Stimulated activated CD4-positive, alpha-beta T cell treated with anti-CD3 and anti-CD28 coated beads, Interleukin-2, amount 100 ng/mL, for 4 hours (primary cell): Measurements from ENCODE around the gene DENND1A.

Experiments used
- DNase-seq: peaks from one replicate; pipeline ENCODE4 v3.0.0-alpha.2; 2020; ENCODE audit warnings: low read depth

Gene DENND1A

GRCh38 chr9:123487944-123488548 is 441.9 kb downstream of the DENND1A start:
- DNase-seq, result no peak

DNA sequence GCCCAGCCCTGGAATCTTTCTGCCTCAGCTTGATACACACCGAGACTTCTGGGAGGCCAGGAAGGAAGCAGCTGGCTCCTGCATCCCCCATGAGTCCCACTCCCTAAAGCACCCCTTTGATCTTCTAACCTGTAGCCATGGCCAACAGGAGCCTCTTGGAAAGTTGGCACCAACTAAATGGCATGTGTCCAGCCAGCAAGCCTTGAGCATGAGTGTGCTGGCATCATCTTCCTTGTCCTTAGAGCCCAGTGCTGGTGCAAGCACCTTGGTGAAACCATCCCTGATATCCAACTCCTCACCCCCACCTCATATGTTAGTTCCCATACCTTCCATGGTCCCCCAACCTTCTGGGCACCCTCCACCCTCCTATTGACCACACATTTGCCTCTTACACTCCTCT is 443.5 kb downstream of the DENND1A start:
- DNase-seq, result no peak

DNA sequence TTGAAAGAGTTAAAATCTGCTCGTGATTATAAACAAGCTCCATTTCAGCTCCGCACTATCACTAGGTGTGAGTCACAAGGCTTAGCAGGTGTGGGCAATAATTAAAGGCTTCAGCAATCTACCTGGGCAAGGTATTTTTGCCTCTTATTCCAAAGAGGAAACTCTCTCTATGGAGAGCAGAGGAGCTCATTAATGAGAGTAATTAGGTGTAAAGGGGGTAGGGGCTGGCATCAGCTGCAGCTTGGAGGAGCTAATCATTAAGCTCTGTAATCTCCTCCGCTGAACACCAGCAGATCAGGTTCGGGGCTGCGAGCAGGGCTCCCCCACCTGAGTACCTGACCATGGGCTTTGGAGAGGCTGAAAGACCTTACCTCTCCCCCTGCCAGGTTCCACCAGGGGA is 444.7 kb downstream of the DENND1A start:
- no peak for DNase-seq

- DNase-seq, result no peak
Measured at GRCh38 chr9:123484130-123484529, 445.8 kb downstream of the DENND1A start.

- DNase-seq, result no peak
Measured at GRCh38 chr9:123483191-123483803, 446.6 kb downstream of the DENND1A start.

GRCh38 chr9:123482295-123482968 is 447.5 kb downstream of the DENND1A start:
- no peak for DNase-seq

DNA sequence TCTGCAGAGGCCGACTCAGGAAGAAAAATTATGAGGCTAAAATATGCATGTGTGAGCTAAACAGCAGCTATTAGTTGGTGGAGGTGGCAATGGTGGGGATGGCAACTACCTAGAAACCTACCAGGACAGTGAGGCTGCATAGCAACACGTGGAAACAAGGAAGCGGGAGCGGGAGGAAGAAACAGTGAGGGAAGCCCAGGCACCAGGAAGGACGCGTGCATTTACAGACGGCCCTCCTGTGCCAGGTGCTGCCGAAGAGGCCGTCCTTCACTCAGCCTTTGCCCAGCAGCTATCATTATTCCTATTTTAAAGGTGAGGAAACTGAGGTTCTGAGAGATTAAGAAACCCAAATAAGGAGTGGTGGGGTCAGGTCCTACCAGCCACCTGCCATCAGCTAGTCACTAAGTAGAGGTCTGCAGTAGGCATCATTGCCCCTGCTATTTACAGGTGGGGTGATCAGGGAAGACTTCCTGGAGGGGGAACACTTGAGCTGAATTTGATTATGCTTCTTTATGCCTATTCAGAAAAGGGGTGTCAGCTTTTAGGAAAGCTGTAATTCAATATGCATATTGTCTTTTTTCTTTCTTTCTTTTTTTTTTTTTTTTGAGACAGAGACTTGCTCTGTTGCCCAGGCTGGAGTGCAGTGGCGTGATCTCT is 448.6 kb downstream of the DENND1A start:
- DNase-seq, result no peak

DNA sequence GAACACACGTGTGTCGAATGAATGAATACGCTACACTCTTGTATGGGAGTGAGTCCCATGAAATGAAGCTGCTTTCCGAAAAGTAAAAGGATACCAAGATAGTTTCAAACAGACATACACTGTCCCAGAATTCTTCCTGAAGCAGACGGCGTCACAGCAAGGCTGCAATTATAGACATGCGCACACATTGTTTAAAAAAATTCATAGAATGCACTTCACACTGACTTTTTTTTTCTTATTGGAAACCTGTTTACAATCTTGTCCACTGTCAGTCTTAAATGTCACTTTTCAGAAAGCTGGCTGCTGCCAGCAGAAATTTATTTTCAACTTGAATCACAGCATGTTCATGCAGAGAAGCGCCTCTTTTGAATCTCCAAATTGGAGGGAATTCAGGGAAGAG is 449.1 kb downstream of the DENND1A start:
- no peak for DNase-seq

GRCh38 chr9:123480096-123480495 is 449.8 kb downstream of the DENND1A start:
- no peak for DNase-seq

GRCh38 chr9:123478967-123479602 is 450.8 kb downstream of the DENND1A start:
- DNase-seq, result no peak

GRCh38 chr9:123478160-123478559 is 451.8 kb downstream of the DENND1A start:
- DNase-seq, result no peak

- no peak for DNase-seq
Measured at GRCh38 chr9:123475407-123475806, 454.5 kb downstream of the DENND1A start.

DNA sequence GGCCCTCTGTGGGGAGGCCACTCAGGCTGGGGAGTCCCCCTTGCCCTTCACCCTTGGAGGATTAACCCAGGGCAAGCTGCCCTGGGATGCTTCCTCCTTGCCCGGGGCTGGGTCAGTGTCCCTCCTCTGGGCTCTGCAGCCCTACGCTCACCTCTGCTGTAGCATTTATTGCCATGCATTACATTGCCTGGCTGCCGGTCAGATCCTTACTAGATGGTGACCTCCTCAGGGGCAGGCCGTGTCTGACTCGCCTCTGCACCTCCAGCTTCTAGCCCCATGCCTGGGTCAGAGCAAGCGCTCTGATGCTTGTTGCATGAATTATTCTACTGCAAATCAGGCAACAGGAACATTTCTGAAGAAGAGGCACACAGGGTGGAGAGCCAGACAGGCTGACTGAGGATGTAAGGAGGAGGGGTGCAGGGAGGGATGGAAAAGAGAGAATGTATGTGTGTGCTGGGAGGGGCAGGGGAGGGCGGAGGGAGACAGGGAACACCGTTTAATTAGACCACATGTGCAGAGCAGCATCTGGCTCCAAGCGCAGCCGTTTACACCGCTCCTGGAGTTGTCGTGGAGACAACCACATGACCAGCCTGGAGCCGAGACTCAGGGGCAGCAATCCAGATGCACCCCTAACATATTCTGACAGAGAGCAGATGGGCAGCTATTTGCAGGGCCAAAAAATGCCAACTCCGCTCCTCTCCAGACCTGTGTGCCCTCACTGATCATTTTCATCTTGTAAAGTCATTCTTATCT is 456.9 kb downstream of the DENND1A start:
- no peak for DNase-seq

- DNase-seq, result no peak
Measured at GRCh38 chr9:123471843-123472570, 457.9 kb downstream of the DENND1A start.

DNA sequence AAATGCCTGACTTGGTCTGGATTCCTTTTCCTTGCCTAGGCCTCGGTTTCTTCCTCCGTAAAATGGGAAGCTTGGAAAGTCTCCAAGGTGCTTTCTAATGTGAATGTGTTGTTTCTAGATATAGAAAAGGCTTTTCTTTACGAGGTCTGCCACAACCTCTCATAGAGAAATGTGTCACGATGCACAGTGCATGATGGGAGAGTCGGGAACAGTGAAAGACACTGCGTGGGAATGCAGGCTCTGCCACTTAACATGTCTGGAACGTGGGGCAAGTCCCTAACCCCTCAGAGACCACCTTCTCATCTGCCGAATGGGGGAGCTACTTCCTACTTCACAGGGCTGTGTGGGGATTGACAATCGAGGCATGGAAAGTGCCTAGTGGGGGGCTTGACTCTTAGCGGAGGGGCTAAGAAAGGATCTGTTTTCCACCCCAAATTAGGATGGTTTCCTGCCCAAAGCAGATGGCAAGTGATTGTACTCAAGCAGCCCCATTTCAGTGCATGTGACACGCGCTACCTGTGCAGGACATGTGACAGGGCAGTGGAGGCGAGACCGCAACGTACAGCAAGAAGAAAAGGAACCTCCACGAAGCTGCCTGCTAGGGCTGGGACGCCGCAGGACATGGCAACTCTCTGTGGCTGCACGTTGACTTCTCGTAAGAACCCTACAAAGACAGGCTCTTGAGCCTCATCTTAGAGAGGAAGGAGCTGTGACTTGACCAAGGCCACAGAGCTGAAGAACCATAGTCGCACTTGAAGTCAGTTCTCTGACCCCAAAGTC is 458.7 kb downstream of the DENND1A start:
- no peak for DNase-seq

DNA sequence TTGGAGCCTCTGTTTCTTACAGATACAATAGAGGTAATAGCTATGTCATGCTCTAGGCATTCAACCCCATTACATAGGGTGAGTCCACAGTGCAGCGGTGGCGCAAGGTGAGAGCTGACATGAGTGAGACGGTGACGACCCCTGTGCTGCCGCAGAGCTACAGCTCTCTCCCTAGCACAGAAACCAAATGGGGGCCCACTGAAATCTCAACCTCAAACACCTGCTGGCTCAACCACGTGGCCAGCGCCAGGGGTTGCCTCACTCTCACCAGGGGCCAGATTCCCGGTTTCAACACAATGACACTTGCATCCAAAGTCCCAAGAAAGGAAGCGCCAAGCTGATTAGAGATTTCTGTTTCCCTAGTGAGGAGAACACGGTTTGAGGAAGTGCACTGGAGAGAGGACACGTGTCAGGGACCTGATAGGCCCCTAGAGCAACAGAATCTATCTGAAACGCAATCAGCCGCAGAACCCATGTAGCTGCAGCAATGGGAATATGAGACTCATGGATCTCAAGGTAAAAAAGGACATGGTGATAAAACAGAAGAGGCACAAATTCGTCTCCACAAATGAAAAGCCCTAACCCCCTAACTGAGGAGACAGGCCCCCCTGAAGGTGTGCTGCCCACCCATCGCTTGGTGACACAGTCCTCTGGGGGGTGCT is 459.7 kb downstream of the DENND1A start:
- no peak for DNase-seq

- DNase-seq, result no peak
Measured at GRCh38 chr9:123469282-123469681, 460.6 kb downstream of the DENND1A start.

GRCh38 chr9:123468541-123468940 is 461.4 kb downstream of the DENND1A start:
- no peak for DNase-seq

GRCh38 chr9:123465304-123465703 is 464.6 kb downstream of the DENND1A start:
- DNase-seq, result no peak

- no peak for DNase-seq
Measured at GRCh38 chr9:123460091-123460490, 469.8 kb downstream of the DENND1A start.
